DOHH2 (cell line): Measurements from ENCODE around the gene NUP93.

Experiments used
- EZH2phosphoT487 ChIP-seq: fragments of 200-600 bp; sonication (generic); IDR thresholded peaks from 2 replicates; pipeline ENCODE4 v1.6.1; 2017; ENCODE audit warnings: borderline replicate concordance, mild to moderate bottlenecking, antibody characterized with exemption, low read length, moderate library complexity, mixed read lengths
- TF ChIP-seq, protein P1 (sequence below): fragments of 200-600 bp; sonication (generic); IDR thresholded peaks from one replicate; pipeline ENCODE4 v1.5.1; 2014; ENCODE audit warnings: antibody characterized with exemption, mild to moderate bottlenecking, low read depth, low read length; ENCODE audit not compliant: poor library complexity, severe bottlenecking

DNA sequence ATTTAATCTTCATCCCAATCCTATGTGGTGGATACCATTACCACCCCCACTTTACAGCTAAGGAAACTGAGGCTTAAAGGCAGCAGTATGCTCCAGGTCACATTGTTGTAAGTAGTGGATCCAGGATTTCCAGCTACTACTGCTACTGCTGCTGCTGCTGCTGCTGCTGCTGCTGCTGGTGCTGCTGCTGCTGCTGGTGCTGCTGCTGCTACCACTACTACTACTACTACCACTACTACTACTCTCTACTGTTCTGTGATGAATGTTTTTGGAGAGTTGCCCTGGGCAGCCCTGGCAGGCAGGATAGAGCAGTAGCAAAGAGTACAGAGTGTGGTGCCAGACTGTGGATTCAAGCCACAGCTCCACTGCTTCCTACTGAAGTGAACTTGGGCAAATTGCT, 85.8 kb downstream of the NUP93 start:
- TF ChIP-seq, protein P1, sequence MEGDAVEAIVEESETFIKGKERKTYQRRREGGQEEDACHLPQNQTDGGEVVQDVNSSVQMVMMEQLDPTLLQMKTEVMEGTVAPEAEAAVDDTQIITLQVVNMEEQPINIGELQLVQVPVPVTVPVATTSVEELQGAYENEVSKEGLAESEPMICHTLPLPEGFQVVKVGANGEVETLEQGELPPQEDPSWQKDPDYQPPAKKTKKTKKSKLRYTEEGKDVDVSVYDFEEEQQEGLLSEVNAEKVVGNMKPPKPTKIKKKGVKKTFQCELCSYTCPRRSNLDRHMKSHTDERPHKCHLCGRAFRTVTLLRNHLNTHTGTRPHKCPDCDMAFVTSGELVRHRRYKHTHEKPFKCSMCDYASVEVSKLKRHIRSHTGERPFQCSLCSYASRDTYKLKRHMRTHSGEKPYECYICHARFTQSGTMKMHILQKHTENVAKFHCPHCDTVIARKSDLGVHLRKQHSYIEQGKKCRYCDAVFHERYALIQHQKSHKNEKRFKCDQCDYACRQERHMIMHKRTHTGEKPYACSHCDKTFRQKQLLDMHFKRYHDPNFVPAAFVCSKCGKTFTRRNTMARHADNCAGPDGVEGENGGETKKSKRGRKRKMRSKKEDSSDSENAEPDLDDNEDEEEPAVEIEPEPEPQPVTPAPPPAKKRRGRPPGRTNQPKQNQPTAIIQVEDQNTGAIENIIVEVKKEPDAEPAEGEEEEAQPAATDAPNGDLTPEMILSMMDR, result no peak
- TF ChIP-seq EZH2phosphoT487, result no peak
